ENCODE measurements around the gene CDHR2. TPM values are rescaled to one million over a fixed set of nuclear protein-coding genes. Genes with fewer than 3 reads are reported as not detected.

The CDHR2 gene
- total RNA-seq, 1 donor = under 0.01 TPM

DNA sequence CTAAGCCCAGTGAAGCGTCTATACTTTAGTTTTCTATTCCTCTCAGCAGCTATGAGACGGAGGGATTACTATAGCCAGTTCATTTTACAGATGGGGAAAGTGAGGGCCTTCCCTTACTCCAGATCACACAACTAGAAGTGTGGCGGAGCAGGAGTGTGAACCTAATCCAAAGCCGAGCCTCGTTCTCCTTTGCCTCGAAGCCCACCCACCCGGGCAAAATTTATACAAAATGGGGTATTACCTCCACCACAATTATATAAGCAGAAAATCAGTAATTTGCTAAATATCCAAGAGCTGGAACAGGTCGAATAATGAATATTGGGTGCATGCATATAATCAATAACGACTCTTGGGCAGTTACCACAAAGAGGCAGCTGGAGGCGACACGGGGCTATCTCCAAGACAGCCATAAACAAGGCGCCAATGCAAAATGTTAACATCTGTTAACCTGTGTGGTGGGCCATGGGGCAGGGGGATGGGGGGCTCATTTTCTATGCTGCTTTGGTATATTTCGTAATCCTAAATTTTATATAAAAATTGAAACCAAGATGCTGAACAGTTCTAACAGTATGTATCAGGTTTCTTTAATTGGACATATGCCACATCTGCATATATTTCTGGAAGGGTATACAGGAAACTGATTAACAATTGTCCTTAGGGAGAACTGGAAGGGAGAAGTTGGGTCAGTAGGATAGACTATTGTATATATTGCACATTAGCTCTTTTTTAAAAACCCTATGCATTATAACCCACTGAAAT is 10.7 kb upstream of the CDHR2 start:
- H2AFZ ChIP-seq (ENCODE audit: low read length) = peak overlapping the region; percentile 83
- TF ChIP-seq, protein P1, sequence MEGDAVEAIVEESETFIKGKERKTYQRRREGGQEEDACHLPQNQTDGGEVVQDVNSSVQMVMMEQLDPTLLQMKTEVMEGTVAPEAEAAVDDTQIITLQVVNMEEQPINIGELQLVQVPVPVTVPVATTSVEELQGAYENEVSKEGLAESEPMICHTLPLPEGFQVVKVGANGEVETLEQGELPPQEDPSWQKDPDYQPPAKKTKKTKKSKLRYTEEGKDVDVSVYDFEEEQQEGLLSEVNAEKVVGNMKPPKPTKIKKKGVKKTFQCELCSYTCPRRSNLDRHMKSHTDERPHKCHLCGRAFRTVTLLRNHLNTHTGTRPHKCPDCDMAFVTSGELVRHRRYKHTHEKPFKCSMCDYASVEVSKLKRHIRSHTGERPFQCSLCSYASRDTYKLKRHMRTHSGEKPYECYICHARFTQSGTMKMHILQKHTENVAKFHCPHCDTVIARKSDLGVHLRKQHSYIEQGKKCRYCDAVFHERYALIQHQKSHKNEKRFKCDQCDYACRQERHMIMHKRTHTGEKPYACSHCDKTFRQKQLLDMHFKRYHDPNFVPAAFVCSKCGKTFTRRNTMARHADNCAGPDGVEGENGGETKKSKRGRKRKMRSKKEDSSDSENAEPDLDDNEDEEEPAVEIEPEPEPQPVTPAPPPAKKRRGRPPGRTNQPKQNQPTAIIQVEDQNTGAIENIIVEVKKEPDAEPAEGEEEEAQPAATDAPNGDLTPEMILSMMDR (IDR thresholded peaks at IDR 0.05; ENCODE audit: extremely low read depth, low read depth, low read length) = no peak
- peaks cover 19% of the 10 kb centered on the region for H3K4me1 ChIP-seq (ENCODE audit: insufficient read depth, low read length)
- H3K9me3 ChIP-seq (ENCODE audit: low read depth, low read length) = no peaks in the 10 kb centered on the region
- peaks cover 8% of the 10 kb centered on the region for H3K27me3 ChIP-seq (ENCODE audit: insufficient read depth, low read length)
- H3K36me3 ChIP-seq (ENCODE audit: insufficient read depth, low read length) = no peaks in the 10 kb centered on the region
- peak; percentile 15 for DNase-seq (ENCODE audit: insufficient read length, low spot score, missing footprints)
- peaks cover 27% of the 10 kb centered on the region for H4K20me1 ChIP-seq (ENCODE audit: insufficient read depth, low read length)
- H3K4me3 ChIP-seq (ENCODE audit: insufficient read depth, low read length) = peak overlapping the region; percentile 89
- peak overlapping the region; percentile 89 for H3K4me2 ChIP-seq (ENCODE audit: insufficient read depth, low read length)
- peak overlapping the region; percentile 25 for H3K27ac ChIP-seq (ENCODE audit: low read depth, low read length)
- peaks cover 34% of the 10 kb centered on the region for H3K79me2 ChIP-seq (ENCODE audit: insufficient read depth, low read length)

DNA sequence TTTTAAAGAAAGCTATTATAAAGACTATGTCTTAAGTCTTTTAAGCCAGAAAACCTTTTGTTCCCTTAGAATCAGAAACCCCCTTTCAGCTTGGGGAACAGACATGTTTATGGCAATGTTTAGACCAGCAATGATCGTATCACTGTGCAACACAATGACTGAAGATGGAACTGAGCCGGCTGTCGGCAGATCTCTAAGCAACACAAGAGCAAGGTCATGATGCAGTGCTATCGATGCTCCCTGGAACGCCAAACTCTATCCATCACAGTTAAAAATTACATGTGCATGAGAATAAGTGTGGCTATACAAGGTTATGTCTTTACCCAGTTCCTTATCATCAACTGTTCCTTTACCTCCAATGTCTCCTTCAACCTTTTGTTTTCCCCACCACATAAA is 10.2 kb upstream of the CDHR2 start:
- no peak for DNase-seq (ENCODE audit: insufficient read length, low spot score, missing footprints)
- H3K4me1 ChIP-seq (ENCODE audit: insufficient read depth, low read length) = peaks cover 23% of the 10 kb centered on the region
- no peak overlapping the region for H3K4me2 ChIP-seq (ENCODE audit: insufficient read depth, low read length)
- no peak overlapping the region for H3K4me3 ChIP-seq (ENCODE audit: insufficient read depth, low read length)
- H3K27ac ChIP-seq (ENCODE audit: low read depth, low read length) = no peak overlapping the region
- TF ChIP-seq, protein P1 (IDR thresholded peaks at IDR 0.05; ENCODE audit: extremely low read depth, low read depth, low read length) = no peak
- H4K20me1 ChIP-seq (ENCODE audit: insufficient read depth, low read length) = peaks cover 21% of the 10 kb centered on the region
- H3K36me3 ChIP-seq (ENCODE audit: insufficient read depth, low read length) = no peaks in the 10 kb centered on the region
- H3K9me3 ChIP-seq (ENCODE audit: low read depth, low read length) = no peaks in the 10 kb centered on the region
- no peak overlapping the region for H2AFZ ChIP-seq (ENCODE audit: low read length)
- peaks cover 8% of the 10 kb centered on the region for H3K27me3 ChIP-seq (ENCODE audit: insufficient read depth, low read length)
- peaks cover 28% of the 10 kb centered on the region for H3K79me2 ChIP-seq (ENCODE audit: insufficient read depth, low read length)

DNA sequence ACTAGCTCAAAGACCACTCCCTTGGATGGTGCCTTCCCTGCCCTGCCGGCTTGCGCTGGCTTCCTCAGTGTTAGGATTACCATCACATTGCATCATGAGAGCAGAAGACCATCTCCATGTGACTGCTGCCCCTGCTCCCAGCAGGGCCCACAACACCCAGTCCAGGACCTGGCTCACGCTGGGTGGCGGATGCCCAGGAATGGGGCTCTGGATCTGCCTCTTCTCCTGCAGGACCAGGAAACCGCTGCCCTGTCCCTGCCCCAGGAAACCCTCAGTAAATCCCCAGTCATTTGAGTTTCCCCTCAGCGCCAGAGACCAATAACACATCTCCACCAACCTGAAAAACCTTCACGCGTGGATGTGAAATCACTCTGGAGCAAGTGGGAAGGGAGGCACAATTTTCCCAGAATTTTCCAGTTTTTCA is 8.7 kb upstream of the CDHR2 start:
- Histone ChIP-seq H3K4me3 (ENCODE audit: insufficient read depth, low read length) (no peak overlapping the region), H3K9me3 (ENCODE audit: low read depth, low read length) (no peaks in the 10 kb centered on the region), H2AFZ (ENCODE audit: low read length) (no peak overlapping the region), H3K79me2 (ENCODE audit: insufficient read depth, low read length) (peaks cover 13% of the 10 kb centered on the region), H3K36me3 (ENCODE audit: insufficient read depth, low read length) (no peaks in the 10 kb centered on the region), H3K4me1 (ENCODE audit: insufficient read depth, low read length) (peaks cover 19% of the 10 kb centered on the region), H3K27me3 (ENCODE audit: insufficient read depth, low read length) (peaks cover 10% of the 10 kb centered on the region), H3K4me2 (ENCODE audit: insufficient read depth, low read length) (no peak overlapping the region), H4K20me1 (ENCODE audit: insufficient read depth, low read length) (peaks cover 8% of the 10 kb centered on the region), H3K27ac (ENCODE audit: low read depth, low read length) (no peak overlapping the region)
- TF ChIP-seq, protein P1 (IDR thresholded peaks at IDR 0.05; ENCODE audit: extremely low read depth, low read depth, low read length) = no peak
- peak; percentile 34 for DNase-seq (ENCODE audit: insufficient read length, low spot score, missing footprints)

DNA sequence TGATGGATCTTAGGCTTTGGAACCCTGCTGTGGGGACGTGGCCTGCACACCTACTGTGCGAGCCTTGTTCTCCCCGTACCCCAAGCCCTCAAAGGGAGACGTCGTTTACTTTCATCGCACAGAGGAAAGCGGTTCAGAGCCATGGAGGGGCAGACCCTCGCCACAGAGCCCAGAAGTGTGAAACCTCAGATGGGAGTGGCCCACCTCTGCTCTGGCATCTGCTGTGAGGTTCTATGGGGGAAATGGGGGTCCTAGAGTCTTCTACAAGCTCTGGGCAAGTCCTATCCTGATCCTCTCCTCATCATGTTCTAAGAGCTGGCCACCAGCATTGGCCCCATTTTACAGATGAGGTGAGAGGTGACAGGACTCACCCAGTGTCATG is 8.2 kb upstream of the CDHR2 start:
- no peaks in the 10 kb centered on the region for H3K36me3 ChIP-seq (ENCODE audit: insufficient read depth, low read length)
- H3K27me3 ChIP-seq (ENCODE audit: insufficient read depth, low read length) = peaks cover 10% of the 10 kb centered on the region
- peaks cover 8% of the 10 kb centered on the region for H3K79me2 ChIP-seq (ENCODE audit: insufficient read depth, low read length)
- peaks cover 14% of the 10 kb centered on the region for H3K4me1 ChIP-seq (ENCODE audit: insufficient read depth, low read length)
- no peaks in the 10 kb centered on the region for H3K9me3 ChIP-seq (ENCODE audit: low read depth, low read length)
- H3K4me2 ChIP-seq (ENCODE audit: insufficient read depth, low read length) = no peak overlapping the region
- peaks cover 3% of the 10 kb centered on the region for H4K20me1 ChIP-seq (ENCODE audit: insufficient read depth, low read length)
- no peak overlapping the region for H2AFZ ChIP-seq (ENCODE audit: low read length)
- no peak overlapping the region for H3K4me3 ChIP-seq (ENCODE audit: insufficient read depth, low read length)
- H3K27ac ChIP-seq (ENCODE audit: low read depth, low read length) = no peak overlapping the region
- DNase-seq (ENCODE audit: insufficient read length, low spot score, missing footprints) = no peak
- TF ChIP-seq, protein P1 (IDR thresholded peaks at IDR 0.05; ENCODE audit: extremely low read depth, low read depth, low read length) = no peak

Measured in osteoblast (primary cell).